HG03565 (cell line): ENCODE measurements around the gene MTG1.
"Not testable (repeated sequence)": the region's sequence is repeated elsewhere in the genome, so short reads cannot be mapped to it uniquely, and the experiment has no call there.

Experiments used
- ATAC-seq: cut with Tn5 transposase; IDR thresholded peaks from one replicate; pipeline ENCODE4 v1.9.1; 2021; ENCODE audit warnings: mild to moderate bottlenecking, moderate library complexity; ENCODE audit not compliant: unreplicated experiment

Gene MTG1

GRCh38 chr10:133399123-133399601 is 5.2 kb downstream of the MTG1 start:
- ATAC-seq, result no peak

- ATAC-seq, result peak; percentile 39
Measured at GRCh38 chr10:133400624-133401424, 6.9 kb downstream of the MTG1 start.

GRCh38 chr10:133401500-133401899 is 7.5 kb downstream of the MTG1 start:
- no peak for ATAC-seq

- no peak for ATAC-seq
Measured at GRCh38 chr10:133401981-133402725, 8.2 kb downstream of the MTG1 start.

- ATAC-seq, result no peak
Measured at GRCh38 chr10:133403359-133403758, 9.4 kb downstream of the MTG1 start.

- no peak for ATAC-seq
Measured at GRCh38 chr10:133403784-133404183, 9.8 kb downstream of the MTG1 start.

GRCh38 chr10:133405272-133405671 is 11.3 kb downstream of the MTG1 start:
- no peak for ATAC-seq

- ATAC-seq, result peak; percentile 58
Measured at GRCh38 chr10:133405844-133406527, 12.0 kb downstream of the MTG1 start.

- ATAC-seq, result no peak
Measured at GRCh38 chr10:133411523-133412380, 17.8 kb downstream of the MTG1 start.

- ATAC-seq, result no peak
Measured at GRCh38 chr10:133412381-133412711, 18.4 kb downstream of the MTG1 start.

- ATAC-seq, result not testable (repeated sequence)
Measured at GRCh38 chr10:133414401-133414800, 20.4 kb downstream of the MTG1 start.

- no peak for ATAC-seq
Measured at GRCh38 chr10:133415752-133416151, 21.8 kb downstream of the MTG1 start.

GRCh38 chr10:133418289-133418993 is 24.5 kb downstream of the MTG1 start:
- no peak for ATAC-seq

GRCh38 chr10:133419211-133419950 is 25.4 kb downstream of the MTG1 start:
- ATAC-seq, result no peak

- no peak for ATAC-seq
Measured at GRCh38 chr10:133420028-133420427, 26.1 kb downstream of the MTG1 start.

- ATAC-seq, result no peak
Measured at GRCh38 chr10:133420579-133420978, 26.6 kb downstream of the MTG1 start.

GRCh38 chr10:133421336-133422222 is 27.6 kb downstream of the MTG1 start:
- ATAC-seq, result no peak

- ATAC-seq, result no peak
Measured at GRCh38 chr10:133422223-133422806, 28.4 kb downstream of the MTG1 start.
